ENCODE measurements around the gene HMMR.

The HMMR gene

GRCh38 chr5:163459819-163460561 is 442 bp upstream of the HMMR start, which contains the start of gene NUDCD2:
Gene NUDCD2 (minus strand): TSS chr5:163460102. CDS start chr5:163460050, 52 bp downstream.
- peak; percentile 99 for DNase-seq

- no peak for DNase-seq
These were observed 2.6 kb downstream of the HMMR start for GRCh38 chr5:163463063-163463435.

GRCh38 chr5:163467682-163468081 is 7.2 kb downstream of the HMMR start:
- DNase-seq = no peak

- no peak for DNase-seq
These were observed 13.3 kb downstream of the HMMR start for GRCh38 chr5:163473635-163474243.

GRCh38 chr5:163475411-163475810 is 15.0 kb downstream of the HMMR start:
- no peak for DNase-seq

- no peak for DNase-seq
These were observed 17.9 kb downstream of the HMMR start for GRCh38 chr5:163478126-163478981.

GRCh38 chr5:163478982-163479271 is 18.5 kb downstream of the HMMR start:
- DNase-seq = no peak

GRCh38 chr5:163489055-163489744 is 28.8 kb downstream of the HMMR start:
- no peak for DNase-seq

GRCh38 chr5:163489745-163490075 is 29.3 kb downstream of the HMMR start:
- no peak for DNase-seq

GRCh38 chr5:163496286-163496685 is 35.9 kb downstream of the HMMR start:
- DNase-seq = no peak

- no peak for DNase-seq
These were observed 36.9 kb downstream of the HMMR start for GRCh38 chr5:163497315-163497714.

- DNase-seq = no peak
These were observed 38.5 kb downstream of the HMMR start for GRCh38 chr5:163498886-163499285.

GRCh38 chr5:163502521-163502920 is 42.1 kb downstream of the HMMR start:
- DNase-seq = no peak

GRCh38 chr5:163503106-163504078 is 43.0 kb downstream of the HMMR start:
- peak; percentile 85 for DNase-seq

- DNase-seq = peak; percentile 80
These were observed 43.9 kb downstream of the HMMR start for GRCh38 chr5:163504079-163504931.

GRCh38 chr5:163505049-163505367 is 44.6 kb downstream of the HMMR start:
- DNase-seq = no peak

GRCh38 chr5:163505368-163506094 is 45.1 kb downstream of the HMMR start, which contains the start of gene MAT2B:
Gene MAT2B (plus strand): TSS chr5:163505619. CDS start chr5:163505687, 68 bp downstream.
- DNase-seq = peak; percentile 98

- no peak for DNase-seq
These were observed 45.6 kb downstream of the HMMR start for GRCh38 chr5:163506095-163506457.

- DNase-seq = no peak
These were observed 46.3 kb downstream of the HMMR start for GRCh38 chr5:163506726-163507125.

GRCh38 chr5:163508753-163509152 is 48.3 kb downstream of the HMMR start:
- no peak for DNase-seq

Data from right hindlimb (tissue), 1 donor.